Upper lobe of left lung (tissue), 6 donors: ENCODE measurements around the gene ELAVL2. TPM values are rescaled to one million over a fixed set of nuclear protein-coding genes. Genes with fewer than 3 reads are reported as not detected.

Experiments
- ATAC-seq, 2 donors: fragments of 200-7000 bp; cut with Tn5 transposase; one replicate each; pipeline ENCODE4 v1.9.1; 2022; ENCODE audit warnings: mild to moderate bottlenecking in 2 of 2, moderate library complexity in 2 of 2; ENCODE audit not compliant: low FRiP score in 2 of 2
- DNase-seq, 2 donors: peaks; one replicate each; pipeline ENCODE4 v3.0.0-alpha.2; 2019 to 2020
- H3K27ac ChIP-seq, 4 donors: fragments of 200-600 bp; sonication (generic); one replicate each; pipeline ENCODE4 v1.5.1; 2016 to 2019
- H3K27me3 ChIP-seq, 4 donors: fragments of 200-600 bp; sonication (generic); one replicate each; pipeline ENCODE4 v1.5.1; 2017 to 2019
- H3K36me3 ChIP-seq, 4 donors: fragments of 200-600 bp; sonication (generic); one replicate each; pipeline ENCODE4 v1.5.1; 2016 to 2019
- H3K4me1 ChIP-seq, 4 donors: fragments of 200-600 bp; sonication (generic); one replicate each; pipeline ENCODE4 v1.5.1; 2018 to 2019
- H3K4me3 ChIP-seq, 4 donors: fragments of 200-600 bp; sonication (generic); one replicate each; pipeline ENCODE4 v1.5.1; 2017 to 2019; ENCODE audit warnings: mild to moderate bottlenecking in 2 of 4, moderate library complexity in 1 of 4
- H3K9me3 ChIP-seq, 4 donors: fragments of 200-600 bp; sonication (generic); one replicate each; pipeline ENCODE4 v1.5.1; 2018 to 2019
- CTCF ChIP-seq, 6 experiments: fragments of 450-650 bp in 4 of 6; fragments of 200-600 bp in 2 of 6; sonication (generic) in 2 of 6; IDR thresholded peaks; one replicate each; pipeline ENCODE4 v1.5.1; 2016 to 2019; ENCODE audit warnings: antibody characterized with exemption in 6 of 6
- EP300 ChIP-seq, 4 donors: sonication (generic); formaldehyde crosslinking; IDR thresholded peaks; one replicate each; pipeline ENCODE4 v1.5.1; 2017; ENCODE audit warnings: antibody characterized with exemption in 4 of 4, control low read depth in 2 of 4
- POLR2A ChIP-seq, 4 donors: fragments of 450-650 bp; IDR thresholded peaks; one replicate each; pipeline ENCODE4 v1.5.1; 2016 to 2017; ENCODE audit warnings: antibody characterized with exemption in 4 of 4, mild to moderate bottlenecking in 2 of 4
- POLR2AphosphoS5 ChIP-seq, 2 donors: sonication (generic); formaldehyde crosslinking; IDR thresholded peaks; one replicate each; pipeline ENCODE4 v1.5.1; 2017; ENCODE audit warnings: antibody characterized with exemption in 2 of 2
- WGBS, 2 donors: methylation state at CpG; one replicate each; pipeline ENCODE4 v1.1.5; 2017 to 2018; 5-methylcytosine and 5-hydroxymethylcytosine counted together
- total RNA-seq, 6 donors: library from RNA; depleted of rRNA in 4 of 6; stranded (reverse); fragments of >200 nt in 4 of 6; gene quantifications; one replicate each; pipeline versions ENCODE4 v1.1.0 to v1.2.1, GENCODE V29; 2016 to 2021
- donor health status: DM: no; HTN: no; CAD: no; lungs with moderate emphysema.
- donor health status: DM: no; HTN: yes; CAD: no; lungs with severe emphysema.

The ELAVL2 gene
- total RNA-seq, 6 donors from 2014 or later = 0.27 TPM; not detected in 5

GRCh38 chr9:23658376-23659258 is 167.4 kb downstream of the ELAVL2 start:
- H3K27me3 ChIP-seq = no peaks in the 10 kb centered on the region
- ATAC-seq (no peak), DNase-seq (peak in 1 of 2 donors; percentile 11)
- no peaks in the 10 kb centered on the region for H3K9me3 ChIP-seq
- no peaks in the 10 kb centered on the region for H3K4me1 ChIP-seq
- 84 to 87% methylated on average over 10 of the region's 10 CpGs for WGBS, 2 donors
- TF ChIP-seq POLR2AphosphoS5 (IDR thresholded peaks at IDR 0.05) = no peak
- TF ChIP-seq CTCF (IDR thresholded peaks at IDR 0.05) = no peak
- TF ChIP-seq POLR2A (IDR thresholded peaks at IDR 0.05) = no peak
- TF ChIP-seq EP300 (IDR thresholded peaks at IDR 0.05) = no peak
- no peak overlapping the region for H3K27ac ChIP-seq
- H3K36me3 ChIP-seq = no peaks in the 10 kb centered on the region
- H3K4me3 ChIP-seq = no peak overlapping the region

GRCh38 chr9:23651051-23651450 is 175.0 kb downstream of the ELAVL2 start:
- no peak for DNase-seq
- no peak for ATAC-seq
- Histone ChIP-seq H3K27ac (no peak overlapping the region), H3K9me3 (no peaks in the 10 kb centered on the region), H3K4me1 (no peaks in the 10 kb centered on the region), H3K27me3 (no peaks in the 10 kb centered on the region), H3K36me3 (no peaks in the 10 kb centered on the region), H3K4me3 (no peak overlapping the region)
- 91 to 93% methylated on average over 5 of the region's 5 CpGs for WGBS, 2 donors
- TF ChIP-seq CTCF (IDR thresholded peaks at IDR 0.05) (no peak), POLR2AphosphoS5 (IDR thresholded peaks at IDR 0.05) (no peak), EP300 (IDR thresholded peaks at IDR 0.05) (no peak), POLR2A (IDR thresholded peaks at IDR 0.05) (no peak)

- no peaks in the 10 kb centered on the region for H3K9me3 ChIP-seq
- H3K4me3 ChIP-seq = no peak overlapping the region
- DNase-seq (no peak), ATAC-seq (no peak)
- H3K4me1 ChIP-seq = no peaks in the 10 kb centered on the region
- WGBS, 2 donors = 56 to 67% methylated on average over 2 of the region's 2 CpGs
- H3K27me3 ChIP-seq = no peaks in the 10 kb centered on the region
- TF ChIP-seq CTCF (IDR thresholded peaks at IDR 0.05) (no peak), EP300 (IDR thresholded peaks at IDR 0.05) (no peak), POLR2A (IDR thresholded peaks at IDR 0.05) (no peak), POLR2AphosphoS5 (IDR thresholded peaks at IDR 0.05) (no peak)
- no peaks in the 10 kb centered on the region for H3K36me3 ChIP-seq
- H3K27ac ChIP-seq = no peak overlapping the region
Measured at GRCh38 chr9:23648651-23649050, 177.4 kb downstream of the ELAVL2 start.

- ATAC-seq = no peak
- H3K4me3 ChIP-seq = no peak overlapping the region
- H3K27ac ChIP-seq = no peak overlapping the region
- WGBS, 2 donors = 85 to 91% methylated on average over 4 of the region's 4 CpGs
- no peaks in the 10 kb centered on the region for H3K4me1 ChIP-seq
- H3K36me3 ChIP-seq = no peaks in the 10 kb centered on the region
- no peak for DNase-seq
- H3K9me3 ChIP-seq = no peaks in the 10 kb centered on the region
- H3K27me3 ChIP-seq = no peaks in the 10 kb centered on the region
- TF ChIP-seq POLR2AphosphoS5 (IDR thresholded peaks at IDR 0.05) (no peak), POLR2A (IDR thresholded peaks at IDR 0.05) (no peak), EP300 (IDR thresholded peaks at IDR 0.05) (no peak), CTCF (IDR thresholded peaks at IDR 0.05) (no peak)
Measured at GRCh38 chr9:23644896-23645295, 181.1 kb downstream of the ELAVL2 start.

GRCh38 chr9:23644326-23644725 is 181.7 kb downstream of the ELAVL2 start:
- H3K36me3 ChIP-seq = no peaks in the 10 kb centered on the region
- no peak overlapping the region for H3K27ac ChIP-seq
- no peak for ATAC-seq
- no peaks in the 10 kb centered on the region for H3K4me1 ChIP-seq
- no peaks in the 10 kb centered on the region for H3K27me3 ChIP-seq
- no peak overlapping the region for H3K4me3 ChIP-seq
- H3K9me3 ChIP-seq = no peaks in the 10 kb centered on the region
- DNase-seq = no peak
- TF ChIP-seq POLR2AphosphoS5 (IDR thresholded peaks at IDR 0.05) (no peak), CTCF (IDR thresholded peaks at IDR 0.05) (no peak), EP300 (IDR thresholded peaks at IDR 0.05) (no peak), POLR2A (IDR thresholded peaks at IDR 0.05) (no peak)
- 47 to 78% methylated on average over 6 of the region's 6 CpGs for WGBS, 2 donors
